ENCODE measurements around the gene ANLN. TPM values are rescaled to one million over a fixed set of nuclear protein-coding genes. Genes with fewer than 3 reads are reported as not detected.

Gene ANLN
- total RNA-seq, 1 donor from 2014 or later: 0.73 TPM

DNA sequence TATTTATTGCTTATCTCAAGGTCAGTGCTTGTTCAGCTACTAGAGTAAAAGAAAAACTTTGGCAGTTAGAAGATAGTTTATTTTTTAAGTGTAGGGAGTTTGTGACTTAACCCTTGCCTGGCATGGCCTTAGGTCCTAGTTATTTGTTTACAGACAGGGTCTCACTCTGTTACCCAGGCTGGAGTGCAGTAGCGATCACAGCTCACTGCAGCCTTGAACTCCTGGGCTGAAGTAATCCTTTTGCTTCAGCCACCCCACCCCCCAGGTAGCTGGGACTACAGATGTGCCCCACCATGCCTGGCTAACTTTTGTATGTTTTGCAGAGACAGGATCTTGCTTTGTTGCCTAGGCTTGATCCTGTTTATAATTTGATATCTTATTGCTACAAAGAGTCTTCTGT, 4.2 kb downstream of the ANLN start:
- DNase-seq: no peak
- POLR2A ChIA-PET: no interaction called here
- Mint-ChIP-seq H3K4me3 (no peak overlapping the region), H3K36me3 (ENCODE audit: low read depth) (no peaks in the 10 kb centered on the region), H3K4me1 (peaks cover 21% of the 10 kb centered on the region), H3K27ac (no peak overlapping the region), H3K9me3 (no peaks in the 10 kb centered on the region), H3K27me3 (peaks cover 7% of the 10 kb centered on the region)
- CTCF ChIA-PET: no interaction called here
- no peak for ATAC-seq (ENCODE audit: low read depth)
- TF ChIP-seq CTCF (IDR thresholded peaks at IDR 0.05): no peak
- intact Hi-C loops (cut with micrococcal nuclease): loop anchor here (5.0 kb wide), 1 partner anchor 242 kb away; the partner anchor contains the start of gene EEPD1

- no peak overlapping the region for H3K27ac Mint-ChIP-seq
- intact Hi-C loops (cut with micrococcal nuclease): no loop called here
- ChIA-PET CTCF (no interaction called here), POLR2A (no interaction called here)
- no peaks in the 10 kb centered on the region for H3K9me3 Mint-ChIP-seq
- DNase-seq (no peak), ATAC-seq (ENCODE audit: low read depth) (no peak)
- no peak overlapping the region for H3K4me3 Mint-ChIP-seq
- peaks cover 18% of the 10 kb centered on the region for H3K4me1 Mint-ChIP-seq
- H3K27me3 Mint-ChIP-seq: peaks cover 7% of the 10 kb centered on the region
- H3K36me3 Mint-ChIP-seq (ENCODE audit: low read depth): no peaks in the 10 kb centered on the region
- TF ChIP-seq CTCF (IDR thresholded peaks at IDR 0.05): no peak
These were observed 5.7 kb downstream of the ANLN start for GRCh38 chr7:36395171-36395894.

DNA sequence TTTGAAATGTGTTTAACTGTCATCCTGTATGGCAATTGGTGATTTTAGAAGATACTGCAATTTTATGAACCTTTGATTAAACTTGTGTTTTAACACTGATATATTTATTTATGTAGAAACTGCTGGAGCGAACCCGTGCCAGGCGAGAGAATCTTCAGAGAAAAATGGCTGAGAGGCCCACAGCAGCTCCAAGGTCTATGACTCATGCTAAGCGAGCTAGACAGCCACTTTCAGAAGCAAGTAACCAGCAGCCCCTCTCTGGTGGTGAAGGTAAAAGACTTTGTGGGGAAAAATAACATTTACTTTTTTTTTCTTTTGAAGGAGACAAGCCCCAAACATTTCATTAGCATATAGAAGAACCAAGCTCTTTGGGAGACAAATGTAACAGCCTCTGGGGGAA, 6.5 kb downstream of the ANLN start:
- ATAC-seq (ENCODE audit: low read depth): no peak
- POLR2A ChIA-PET: no interaction called here
- intact Hi-C loops (cut with micrococcal nuclease): no loop called here
- H3K9me3 Mint-ChIP-seq: no peaks in the 10 kb centered on the region
- H3K36me3 Mint-ChIP-seq (ENCODE audit: low read depth): no peaks in the 10 kb centered on the region
- H3K4me3 Mint-ChIP-seq: no peak overlapping the region
- CTCF ChIA-PET: no interaction called here
- no peak for TF ChIP-seq CTCF (IDR thresholded peaks at IDR 0.05)
- DNase-seq: no peak
- peaks cover 7% of the 10 kb centered on the region for H3K27me3 Mint-ChIP-seq
- H3K4me1 Mint-ChIP-seq: peaks cover 11% of the 10 kb centered on the region
- no peak overlapping the region for H3K27ac Mint-ChIP-seq

- POLR2A ChIA-PET: interaction anchor here (0.6 kb wide), 1 partner anchor 12 kb away, joined by 3 read pairs; no protein-coding TSS in a partner anchor
- DNase-seq (no peak), ATAC-seq (ENCODE audit: low read depth) (no peak)
- TF ChIP-seq CTCF (IDR thresholded peaks at IDR 0.05): no peak
- Mint-ChIP-seq H3K36me3 (ENCODE audit: low read depth) (no peaks in the 10 kb centered on the region), H3K9me3 (no peaks in the 10 kb centered on the region), H3K4me1 (no peaks in the 10 kb centered on the region), H3K27ac (no peak overlapping the region), H3K27me3 (no peaks in the 10 kb centered on the region), H3K4me3 (no peak overlapping the region)
- intact Hi-C loops (cut with micrococcal nuclease): no loop called here
- CTCF ChIA-PET: no interaction called here
These were observed 10.4 kb downstream of the ANLN start for GRCh38 chr7:36400036-36400435.

DNA sequence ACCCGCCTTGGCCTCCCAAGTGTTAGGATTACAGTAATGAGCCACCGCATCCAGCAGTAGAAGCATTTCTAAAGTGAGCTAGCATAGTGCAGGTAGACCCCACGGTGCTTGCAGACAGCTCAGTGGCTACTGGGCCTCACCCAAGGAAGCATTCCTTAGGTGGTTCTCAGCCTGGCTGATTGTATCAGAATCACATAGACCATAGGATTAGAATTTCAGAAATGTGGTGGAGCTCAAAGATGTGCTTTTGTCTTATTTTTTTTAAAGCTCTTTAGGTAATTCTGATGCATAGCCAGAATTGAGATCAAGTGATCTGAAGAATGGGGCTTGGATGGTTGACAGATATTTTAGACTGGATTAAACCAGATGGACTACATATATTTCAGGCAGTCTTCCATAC, 10.9 kb downstream of the ANLN start:
- no peak for TF ChIP-seq CTCF (IDR thresholded peaks at IDR 0.05)
- POLR2A ChIA-PET: no interaction called here
- H3K36me3 Mint-ChIP-seq (ENCODE audit: low read depth): no peaks in the 10 kb centered on the region
- ATAC-seq (ENCODE audit: low read depth) (no peak), DNase-seq (no peak)
- intact Hi-C loops (cut with micrococcal nuclease): no loop called here
- H3K4me1 Mint-ChIP-seq: no peaks in the 10 kb centered on the region
- H3K4me3 Mint-ChIP-seq: no peak overlapping the region
- no peaks in the 10 kb centered on the region for H3K27me3 Mint-ChIP-seq
- CTCF ChIA-PET: no interaction called here
- no peak overlapping the region for H3K27ac Mint-ChIP-seq
- H3K9me3 Mint-ChIP-seq: no peaks in the 10 kb centered on the region

All from activated B cell treated with CpG ODN at 0.5 μM for 24 hours (primary cell).